Right lobe of liver (tissue), 4 donors: ENCODE data around the gene DGKH.

Experiments
- POLR2A ChIP-seq: fragments of 450-650 bp; IDR thresholded peaks from one replicate; pipeline ENCODE4 v1.6.1; 2017; ENCODE audit warnings: antibody characterized with exemption, mild to moderate bottlenecking
- TF ChIP-seq, protein P1 (sequence below), 4 donors: fragments of 200-600 bp in 3 of 4; fragments of 450-650 bp in 1 of 4; IDR thresholded peaks; one replicate each; pipeline versions ENCODE4 v1.5.1 to v1.8.0; 2016 to 2022; ENCODE audit warnings: antibody characterized with exemption in 4 of 4, mild to moderate bottlenecking in 2 of 4
- donor health status: DM: no; HTN: no; CAD: no.
- donor health status: DM: no; HTN: no; CAD: no.
- donor health status: DM: no; HTN: yes; CAD: no.

DNA sequence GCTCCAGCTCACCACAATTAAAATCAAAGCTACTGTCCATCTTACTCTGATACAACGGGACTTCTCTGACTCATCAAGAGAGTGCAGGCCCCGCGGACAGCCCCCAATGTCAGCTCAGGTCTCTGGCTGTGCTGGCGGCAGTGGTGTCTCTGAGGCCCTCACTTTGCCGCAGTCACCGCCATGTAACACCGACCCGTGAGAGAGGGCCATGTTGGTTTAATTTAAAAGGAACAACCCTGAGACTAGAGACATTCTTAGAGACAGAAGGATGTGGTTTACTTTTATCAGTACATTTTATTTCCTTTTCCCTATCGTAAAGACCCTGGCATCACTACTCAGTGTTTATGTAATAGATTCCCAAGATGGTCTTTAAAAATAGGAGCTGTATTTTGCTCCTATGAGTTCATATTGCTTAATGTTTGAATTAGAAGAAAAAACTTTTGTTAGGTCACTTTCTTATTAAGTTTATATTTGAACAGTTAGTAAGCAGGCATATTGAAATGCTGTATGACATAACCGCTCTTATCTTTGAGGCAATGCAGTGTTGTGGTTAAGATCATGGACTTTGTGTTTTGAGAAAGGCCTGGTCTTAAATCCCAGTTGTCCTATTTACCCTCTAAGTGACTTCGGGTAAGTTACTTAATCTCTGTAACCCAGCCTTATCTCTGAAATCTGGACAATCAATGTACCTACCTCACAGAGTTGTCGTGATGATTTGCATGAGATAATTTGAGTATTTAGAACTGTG is 23.4 kb downstream of the DGKH start:
- TF ChIP-seq, protein P1, sequence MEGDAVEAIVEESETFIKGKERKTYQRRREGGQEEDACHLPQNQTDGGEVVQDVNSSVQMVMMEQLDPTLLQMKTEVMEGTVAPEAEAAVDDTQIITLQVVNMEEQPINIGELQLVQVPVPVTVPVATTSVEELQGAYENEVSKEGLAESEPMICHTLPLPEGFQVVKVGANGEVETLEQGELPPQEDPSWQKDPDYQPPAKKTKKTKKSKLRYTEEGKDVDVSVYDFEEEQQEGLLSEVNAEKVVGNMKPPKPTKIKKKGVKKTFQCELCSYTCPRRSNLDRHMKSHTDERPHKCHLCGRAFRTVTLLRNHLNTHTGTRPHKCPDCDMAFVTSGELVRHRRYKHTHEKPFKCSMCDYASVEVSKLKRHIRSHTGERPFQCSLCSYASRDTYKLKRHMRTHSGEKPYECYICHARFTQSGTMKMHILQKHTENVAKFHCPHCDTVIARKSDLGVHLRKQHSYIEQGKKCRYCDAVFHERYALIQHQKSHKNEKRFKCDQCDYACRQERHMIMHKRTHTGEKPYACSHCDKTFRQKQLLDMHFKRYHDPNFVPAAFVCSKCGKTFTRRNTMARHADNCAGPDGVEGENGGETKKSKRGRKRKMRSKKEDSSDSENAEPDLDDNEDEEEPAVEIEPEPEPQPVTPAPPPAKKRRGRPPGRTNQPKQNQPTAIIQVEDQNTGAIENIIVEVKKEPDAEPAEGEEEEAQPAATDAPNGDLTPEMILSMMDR (IDR thresholded peaks at IDR 0.05) = no peak
- TF ChIP-seq POLR2A = no peak
